PC-9 (cell line): Measurements from ENCODE around the gene CHST11.

Source experiments
- EZH2 ChIP-seq: fragments of 200-600 bp; sonication (generic); IDR thresholded peaks from 2 replicates; pipeline ENCODE4 v1.8.0; 2017; ENCODE audit warnings: antibody characterized with exemption, low read depth
- TF ChIP-seq, protein P1 (sequence below): fragments of 200-600 bp; sonication (generic); conservative IDR thresholded peaks from 2 replicates; pipeline ENCODE4 v1.6.1; 2017; ENCODE audit warnings: mixed run types, antibody characterized with exemption, mild to moderate bottlenecking, moderate library complexity

DNA sequence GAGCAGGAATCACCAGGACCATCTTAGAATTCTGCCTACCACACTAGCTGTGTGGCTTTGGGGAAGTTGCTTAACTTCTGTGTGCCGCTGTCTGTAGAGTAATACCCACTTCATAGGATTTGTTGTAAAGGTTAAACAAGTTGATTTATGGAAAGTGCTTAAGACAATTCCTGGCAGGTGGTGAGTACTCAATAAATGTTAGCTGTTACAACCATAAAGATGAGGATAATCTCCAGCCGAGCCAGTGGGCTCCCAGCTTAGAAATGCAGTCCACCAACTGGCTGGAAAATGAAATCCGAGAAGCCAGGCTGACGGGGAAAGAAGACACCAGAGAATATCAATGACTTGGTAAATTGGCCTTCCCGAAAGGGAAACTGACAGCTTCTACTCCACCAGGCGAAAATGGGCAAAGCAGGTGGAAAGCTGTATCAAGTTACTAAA lies 173.5 kb downstream of the CHST11 start:
- TF ChIP-seq, protein P1, sequence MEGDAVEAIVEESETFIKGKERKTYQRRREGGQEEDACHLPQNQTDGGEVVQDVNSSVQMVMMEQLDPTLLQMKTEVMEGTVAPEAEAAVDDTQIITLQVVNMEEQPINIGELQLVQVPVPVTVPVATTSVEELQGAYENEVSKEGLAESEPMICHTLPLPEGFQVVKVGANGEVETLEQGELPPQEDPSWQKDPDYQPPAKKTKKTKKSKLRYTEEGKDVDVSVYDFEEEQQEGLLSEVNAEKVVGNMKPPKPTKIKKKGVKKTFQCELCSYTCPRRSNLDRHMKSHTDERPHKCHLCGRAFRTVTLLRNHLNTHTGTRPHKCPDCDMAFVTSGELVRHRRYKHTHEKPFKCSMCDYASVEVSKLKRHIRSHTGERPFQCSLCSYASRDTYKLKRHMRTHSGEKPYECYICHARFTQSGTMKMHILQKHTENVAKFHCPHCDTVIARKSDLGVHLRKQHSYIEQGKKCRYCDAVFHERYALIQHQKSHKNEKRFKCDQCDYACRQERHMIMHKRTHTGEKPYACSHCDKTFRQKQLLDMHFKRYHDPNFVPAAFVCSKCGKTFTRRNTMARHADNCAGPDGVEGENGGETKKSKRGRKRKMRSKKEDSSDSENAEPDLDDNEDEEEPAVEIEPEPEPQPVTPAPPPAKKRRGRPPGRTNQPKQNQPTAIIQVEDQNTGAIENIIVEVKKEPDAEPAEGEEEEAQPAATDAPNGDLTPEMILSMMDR: no peak
- TF ChIP-seq EZH2: no peak
